BJ (cell line): ENCODE data around the gene SLX4IP. TPM values are rescaled to one million over a fixed set of nuclear protein-coding genes. Genes with fewer than 3 reads are reported as not detected.

Experiments
- CTCF ChIA-PET: fragments of 350-600 bp; formaldehyde crosslinking; extraction: SDS; loops from one replicate; lab custom pipeline; 2021; ENCODE audit warnings: antibody characterized with exemption, inconsistent platforms; lab: Yijun Ruan, JAX
- POLR2A ChIA-PET: fragments of 300-600 bp; sonication (Branson Sonifier 250); formaldehyde crosslinking; extraction: SDS; loops from one replicate; lab custom pipeline; 2021; ENCODE audit warnings: antibody characterized with exemption; lab: Charles Lee
- DNase-seq: peaks from one replicate; pipeline ENCODE4 v3.0.0-alpha.2; 2011; ENCODE audit warnings: low read depth
- H3K27me3 ChIP-seq: 2 replicates; pipeline ENCODE4 v1.6.0; 2011; ENCODE audit warnings: low read length; ENCODE audit not compliant: control insufficient read depth, insufficient read depth
- H3K36me3 ChIP-seq: 2 replicates; pipeline ENCODE4 v1.5.1; 2011; ENCODE audit warnings: low read length; ENCODE audit not compliant: control insufficient read depth, insufficient read depth
- H3K4me3 ChIP-seq: 2 replicates; pipeline ENCODE4 v1.5.1; 2011; ENCODE audit warnings: low read depth, mild to moderate bottlenecking, control low read depth, low read length
- polyA plus RNA-seq: library from polyadenylated mRNA; depleted of rRNA; stranded (reverse); fragments of >200 nt; gene quantifications from 2 replicates; pipeline ENCODE4 v1.2.3, GENCODE V29; 2011
- TF ChIP-seq, protein P1 (sequence below): IDR thresholded peaks from 2 replicates; pipeline ENCODE4 v1.5.1; 2011; ENCODE audit warnings: low read depth, mild to moderate bottlenecking, control low read depth, inconsistent platforms, low read length, moderate library complexity; ENCODE audit not compliant: insufficient read depth

Gene SLX4IP
- polyA plus RNA-seq, 1 experiment, result 1.6 TPM

- POLR2A ChIA-PET, result no interaction called here
- Histone ChIP-seq H3K36me3 (peaks cover 20% of the 10 kb centered on the region), H3K27me3 (no peaks in the 10 kb centered on the region), H3K4me3 (no peak overlapping the region)
- TF ChIP-seq, protein P1, sequence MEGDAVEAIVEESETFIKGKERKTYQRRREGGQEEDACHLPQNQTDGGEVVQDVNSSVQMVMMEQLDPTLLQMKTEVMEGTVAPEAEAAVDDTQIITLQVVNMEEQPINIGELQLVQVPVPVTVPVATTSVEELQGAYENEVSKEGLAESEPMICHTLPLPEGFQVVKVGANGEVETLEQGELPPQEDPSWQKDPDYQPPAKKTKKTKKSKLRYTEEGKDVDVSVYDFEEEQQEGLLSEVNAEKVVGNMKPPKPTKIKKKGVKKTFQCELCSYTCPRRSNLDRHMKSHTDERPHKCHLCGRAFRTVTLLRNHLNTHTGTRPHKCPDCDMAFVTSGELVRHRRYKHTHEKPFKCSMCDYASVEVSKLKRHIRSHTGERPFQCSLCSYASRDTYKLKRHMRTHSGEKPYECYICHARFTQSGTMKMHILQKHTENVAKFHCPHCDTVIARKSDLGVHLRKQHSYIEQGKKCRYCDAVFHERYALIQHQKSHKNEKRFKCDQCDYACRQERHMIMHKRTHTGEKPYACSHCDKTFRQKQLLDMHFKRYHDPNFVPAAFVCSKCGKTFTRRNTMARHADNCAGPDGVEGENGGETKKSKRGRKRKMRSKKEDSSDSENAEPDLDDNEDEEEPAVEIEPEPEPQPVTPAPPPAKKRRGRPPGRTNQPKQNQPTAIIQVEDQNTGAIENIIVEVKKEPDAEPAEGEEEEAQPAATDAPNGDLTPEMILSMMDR, result no peak
- DNase-seq, result no peak
- CTCF ChIA-PET, result interaction anchor here (0.7 to 1.1 kb wide), 2 partner anchors 38 to 72 kb away, joined by 3 read pairs; no protein-coding TSS in a partner anchor
These were observed 213.5 kb downstream of the SLX4IP start for GRCh38 chr20:10648651-10649050.

DNA sequence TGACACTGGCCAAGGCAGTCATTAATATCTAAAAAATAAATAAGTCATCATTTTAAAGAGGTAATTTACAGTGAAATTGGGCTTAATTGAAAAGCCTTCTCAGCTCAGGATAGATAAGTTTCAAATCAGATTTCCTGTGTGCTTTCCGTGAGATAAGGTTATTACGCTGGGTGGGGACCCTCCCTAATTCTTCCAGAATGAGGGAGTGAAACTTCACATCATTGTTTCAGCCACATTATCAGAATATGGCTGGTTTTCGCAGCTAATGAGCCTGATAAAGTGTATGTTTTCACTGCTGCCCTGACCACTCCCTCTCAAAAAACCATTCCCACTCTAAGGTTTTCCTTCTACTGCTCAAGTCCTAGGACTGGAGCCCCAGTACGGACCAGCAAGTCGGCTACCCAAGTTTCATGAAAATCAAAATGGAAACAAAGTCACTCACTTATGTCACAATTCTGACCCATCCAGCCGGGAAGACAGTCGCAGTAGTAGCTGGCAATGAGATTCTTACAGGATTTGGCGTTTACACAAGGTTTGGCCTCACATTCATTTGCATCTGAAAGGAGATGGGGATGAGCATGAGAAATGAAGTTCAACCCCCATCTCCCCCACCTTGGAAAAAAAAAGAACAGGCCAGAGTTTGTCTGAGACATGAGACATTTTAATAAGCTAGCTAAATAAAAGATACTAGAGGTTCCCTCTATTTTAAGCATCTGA is 214.1 kb downstream of the SLX4IP start:
- Histone ChIP-seq H3K27me3 (no peaks in the 10 kb centered on the region), H3K4me3 (no peak overlapping the region), H3K36me3 (peaks cover 19% of the 10 kb centered on the region)
- TF ChIP-seq, protein P1, result no peak
- POLR2A ChIA-PET, result no interaction called here
- DNase-seq, result no peak
- CTCF ChIA-PET, result interaction anchor here (0.6 to 1.4 kb wide), 7 partner anchors 17 to 1044 kb away, joined by 3 to 5 read pairs (median 3); no protein-coding TSS in a partner anchor

- TF ChIP-seq, protein P1, result no peak
- H3K27me3 ChIP-seq, result no peaks in the 10 kb centered on the region
- CTCF ChIA-PET, result interaction anchor here (0.6 to 1.4 kb wide), 5 partner anchors 17 to 1044 kb away, joined by 3 to 5 read pairs (median 3); no protein-coding TSS in a partner anchor
- H3K36me3 ChIP-seq, result peaks cover 19% of the 10 kb centered on the region
- DNase-seq, result no peak
- POLR2A ChIA-PET, result no interaction called here
- H3K4me3 ChIP-seq, result no peak overlapping the region
These were observed 214.7 kb downstream of the SLX4IP start for GRCh38 chr20:10649797-10650160.

GRCh38 chr20:10651227-10651990 is 216.3 kb downstream of the SLX4IP start:
- ChIA-PET POLR2A (interaction anchor here (0.6 kb wide), 1 partner anchor 237 kb away, joined by 3 read pairs; no protein-coding TSS in a partner anchor), CTCF (interaction anchor here (1.0 to 1.7 kb wide), 3 partner anchors 8 to 98 kb away, joined by 3 read pairs; no protein-coding TSS in a partner anchor)
- DNase-seq, result no peak
- TF ChIP-seq, protein P1, result no peak
- Histone ChIP-seq H3K4me3 (no peak overlapping the region), H3K36me3 (peaks cover 16% of the 10 kb centered on the region), H3K27me3 (no peaks in the 10 kb centered on the region)

GRCh38 chr20:10652185-10652584 is 217.1 kb downstream of the SLX4IP start:
- DNase-seq, result no peak
- no peaks in the 10 kb centered on the region for H3K27me3 ChIP-seq
- POLR2A ChIA-PET, result no interaction called here
- H3K4me3 ChIP-seq, result no peak overlapping the region
- H3K36me3 ChIP-seq, result peaks cover 12% of the 10 kb centered on the region
- TF ChIP-seq, protein P1, result no peak
- CTCF ChIA-PET, result interaction anchor here (1.1 to 1.7 kb wide), 2 partner anchors 81 to 99 kb away, joined by 3 read pairs; no protein-coding TSS in a partner anchor
